C4-2B (cell line): ENCODE data around the gene ENOX2.

Experiments used
- CTCF ChIP-seq: fragments of 450-650 bp; conservative IDR thresholded peaks from 2 replicates; pipeline ENCODE4 v1.5.1; 2017; ENCODE audit warnings: mild to moderate bottlenecking
- ZFX ChIP-seq: fragments of 450-650 bp; IDR thresholded peaks from 2 replicates; pipeline ENCODE4 v1.6.1; 2017

DNA sequence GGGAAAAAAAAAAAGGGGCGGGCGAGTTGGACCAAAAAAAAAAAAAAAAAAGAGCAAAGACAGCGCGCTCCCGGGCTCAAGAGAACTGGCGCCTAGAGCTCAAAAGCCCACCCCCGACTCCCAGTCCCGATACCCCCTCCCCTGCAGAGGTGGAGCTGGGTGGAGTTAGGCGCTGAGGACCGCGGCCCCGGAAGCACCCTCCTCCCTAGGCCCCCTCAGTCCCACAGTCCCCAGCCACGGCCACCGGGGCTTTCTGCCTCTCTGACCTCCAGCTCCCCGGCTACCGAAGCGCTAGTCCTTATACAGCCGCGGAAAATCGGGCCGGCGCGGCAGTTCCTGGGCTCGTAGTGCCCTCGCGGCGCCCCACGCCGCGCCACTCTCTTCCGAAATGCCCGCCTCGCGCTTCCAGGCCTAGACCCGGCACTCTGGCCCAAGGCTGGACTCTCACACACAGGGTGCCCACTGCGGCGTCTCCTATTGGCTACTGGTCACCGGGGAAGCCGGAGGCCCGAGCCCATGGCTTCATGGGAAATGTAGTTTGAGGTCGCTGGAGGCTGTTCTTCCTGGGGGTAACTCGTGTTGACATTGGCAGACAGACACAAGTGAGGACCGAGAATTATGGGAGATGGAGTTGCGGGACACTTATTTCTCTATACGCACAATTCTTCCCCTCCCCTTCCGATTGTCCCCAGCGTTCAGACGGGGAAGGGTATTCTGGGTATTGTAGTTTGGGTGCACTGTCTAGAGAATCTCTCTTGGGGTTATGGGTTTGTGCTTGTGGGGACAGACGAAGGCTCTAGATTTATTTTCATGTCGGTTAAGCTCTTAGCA is at the start of gene ENOX2:
- TF ChIP-seq CTCF (no peak), ZFX (peak; percentile 88)
